Measurements from ENCODE around the gene MIEN1. TPM values are rescaled to one million over a fixed set of nuclear protein-coding genes. Genes with fewer than 3 reads are reported as not detected.

MIEN1 gene
- total and polyA plus RNA-seq, 2 of the 13 experiments (the other 11 are each of a cell fraction or from before 2014, with no cell fraction given), result 40.6 to 56.6 TPM

GRCh38 chr17:39687546-39688474 is 42.5 kb downstream of the MIEN1 start, which contains the start of gene PGAP3 (continued):
- TF ChIP-seq, protein P1, sequence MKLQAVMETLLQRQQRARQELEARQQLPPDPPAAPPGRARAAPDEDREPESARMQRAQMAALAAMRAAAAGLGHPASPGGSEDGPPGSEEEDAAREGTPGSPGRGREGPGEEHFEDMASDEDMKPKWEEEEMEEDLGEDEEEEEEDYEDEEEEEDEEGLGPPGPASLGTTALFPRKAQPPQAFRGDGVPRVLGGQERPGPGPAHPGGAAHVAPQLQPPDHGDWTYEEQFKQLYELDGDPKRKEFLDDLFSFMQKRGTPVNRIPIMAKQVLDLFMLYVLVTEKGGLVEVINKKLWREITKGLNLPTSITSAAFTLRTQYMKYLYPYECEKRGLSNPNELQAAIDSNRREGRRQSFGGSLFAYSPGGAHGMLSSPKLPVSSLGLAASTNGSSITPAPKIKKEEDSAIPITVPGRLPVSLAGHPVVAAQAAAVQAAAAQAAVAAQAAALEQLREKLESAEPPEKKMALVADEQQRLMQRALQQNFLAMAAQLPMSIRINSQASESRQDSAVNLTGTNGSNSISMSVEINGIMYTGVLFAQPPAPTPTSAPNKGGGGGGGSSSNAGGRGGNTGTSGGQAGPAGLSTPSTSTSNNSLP (IDR thresholded peaks at IDR 0.05; ENCODE audit: low read depth, low read length), result no peak
- TF ChIP-seq ZNF768 (CRISPR knock-in tag; IDR thresholded peaks at IDR 0.05) (peak; percentile 70; the same call in 1 of the 2 replicates), KAT2B (IDR thresholded peaks at IDR 0.05; ENCODE audit: borderline replicate concordance, low read depth, low read length) (no peak), THAP11 (CRISPR knock-in tag; IDR thresholded peaks at IDR 0.05) (peak; percentile 93), NFYB (CRISPR knock-in tag; IDR thresholded peaks at IDR 0.05) (peak; percentile 79), MXD4 (CRISPR knock-in tag; IDR thresholded peaks at IDR 0.05) (no peak; the same call in 1 of the 2 replicates), ZNF629 (CRISPR knock-in tag; conservative IDR thresholded peaks at IDR 0.05) (peak; percentile 48; the same call in 1 of the 2 replicates), ZNF550 (CRISPR knock-in tag; IDR thresholded peaks at IDR 0.05; ENCODE audit: borderline replicate concordance) (no peak; the same call in 1 of the 2 replicates), ZNF460 (CRISPR knock-in tag; IDR thresholded peaks at IDR 0.05; ENCODE audit: borderline replicate concordance) (no peak), BRD4 (CRISPR knock-in tag; IDR thresholded peaks at IDR 0.05) (peak; percentile 73; the same call in 1 of the 2 replicates), SIN3B (IDR thresholded peaks at IDR 0.05; ENCODE audit: low read length) (peak; percentile 65; the same call in 1 of the 2 replicates), ETV6 (CRISPR knock-in tag; conservative IDR thresholded peaks at IDR 0.05) (peak; percentile 82), THYN1 (CRISPR knock-in tag; IDR thresholded peaks at IDR 0.05; ENCODE audit: borderline replicate concordance, low read depth) (0 out of 2 replicates have a peak, but pooled peaks have one; percentile 83), ZNF879 (CRISPR knock-in tag; IDR thresholded peaks at IDR 0.05) (no peak), CHD4 (IDR thresholded peaks at IDR 0.05; ENCODE audit: borderline replicate concordance, low read length) (peak; percentile 98; the same call in 1 of the 2 replicates), SKI (IDR thresholded peaks at IDR 0.05; ENCODE audit: partially characterized antibody) (peak; percentile 40), SOX13 (IDR thresholded peaks at IDR 0.05) (no peak), SOX13 (CRISPR knock-in tag; conservative IDR thresholded peaks at IDR 0.05 in 1 of 2, IDR thresholded peaks at IDR 0.05 in 1 of 2) (peak in 1 of 2 experiments; percentile 37; a peak in 1 of 4 replicates), SRSF4 (IDR thresholded peaks at IDR 0.05; ENCODE audit: low read depth, low read length, poor library complexity, severe bottlenecking) (no peak), ZZZ3 (CRISPR knock-in tag; IDR thresholded peaks at IDR 0.05; ENCODE audit: borderline replicate concordance) (no peak), MLX (CRISPR knock-in tag; IDR thresholded peaks at IDR 0.05) (no peak)
- TF ChIP-seq, protein P2, sequence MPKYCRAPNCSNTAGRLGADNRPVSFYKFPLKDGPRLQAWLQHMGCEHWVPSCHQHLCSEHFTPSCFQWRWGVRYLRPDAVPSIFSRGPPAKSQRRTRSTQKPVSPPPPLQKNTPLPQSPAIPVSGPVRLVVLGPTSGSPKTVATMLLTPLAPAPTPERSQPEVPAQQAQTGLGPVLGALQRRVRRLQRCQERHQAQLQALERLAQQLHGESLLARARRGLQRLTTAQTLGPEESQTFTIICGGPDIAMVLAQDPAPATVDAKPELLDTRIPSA (CRISPR knock-in tag; IDR thresholded peaks at IDR 0.05; ENCODE audit: borderline replicate concordance), result no peak
- TF ChIP-seq, protein P3, sequence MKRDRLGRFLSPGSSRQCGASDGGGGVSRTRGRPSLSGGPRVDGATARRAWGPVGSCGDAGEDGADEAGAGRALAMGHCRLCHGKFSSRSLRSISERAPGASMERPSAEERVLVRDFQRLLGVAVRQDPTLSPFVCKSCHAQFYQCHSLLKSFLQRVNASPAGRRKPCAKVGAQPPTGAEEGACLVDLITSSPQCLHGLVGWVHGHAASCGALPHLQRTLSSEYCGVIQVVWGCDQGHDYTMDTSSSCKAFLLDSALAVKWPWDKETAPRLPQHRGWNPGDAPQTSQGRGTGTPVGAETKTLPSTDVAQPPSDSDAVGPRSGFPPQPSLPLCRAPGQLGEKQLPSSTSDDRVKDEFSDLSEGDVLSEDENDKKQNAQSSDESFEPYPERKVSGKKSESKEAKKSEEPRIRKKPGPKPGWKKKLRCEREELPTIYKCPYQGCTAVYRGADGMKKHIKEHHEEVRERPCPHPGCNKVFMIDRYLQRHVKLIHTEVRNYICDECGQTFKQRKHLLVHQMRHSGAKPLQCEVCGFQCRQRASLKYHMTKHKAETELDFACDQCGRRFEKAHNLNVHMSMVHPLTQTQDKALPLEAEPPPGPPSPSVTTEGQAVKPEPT (CRISPR knock-in tag; IDR thresholded peaks at IDR 0.05; ENCODE audit: low read depth), result no peak
- TF ChIP-seq, protein P4, sequence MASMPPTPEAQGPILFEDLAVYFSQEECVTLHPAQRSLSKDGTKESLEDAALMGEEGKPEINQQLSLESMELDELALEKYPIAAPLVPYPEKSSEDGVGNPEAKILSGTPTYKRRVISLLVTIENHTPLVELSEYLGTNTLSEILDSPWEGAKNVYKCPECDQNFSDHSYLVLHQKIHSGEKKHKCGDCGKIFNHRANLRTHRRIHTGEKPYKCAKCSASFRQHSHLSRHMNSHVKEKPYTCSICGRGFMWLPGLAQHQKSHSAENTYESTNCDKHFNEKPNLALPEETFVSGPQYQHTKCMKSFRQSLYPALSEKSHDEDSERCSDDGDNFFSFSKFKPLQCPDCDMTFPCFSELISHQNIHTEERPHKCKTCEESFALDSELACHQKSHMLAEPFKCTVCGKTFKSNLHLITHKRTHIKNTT (CRISPR knock-in tag; IDR thresholded peaks at IDR 0.05), result no peak

Data from HepG2 (cell line).